IPS-NIHi11 (cell line): Measurements from ENCODE around the gene CNKSR3.

Experiments
- DNase-seq: peaks from one replicate; pipeline ENCODE4 v3.0.0; 2012; ENCODE audit warnings: mixed read lengths, low spot score

Gene CNKSR3

GRCh38 chr6:154345811-154346210 lies 164.7 kb downstream of the CNKSR3 start:
- DNase-seq: no peak

GRCh38 chr6:154343473-154344308 lies 166.8 kb downstream of the CNKSR3 start:
- DNase-seq: peak; percentile 69

- DNase-seq: no peak
Measured at GRCh38 chr6:154341871-154342270, 168.6 kb downstream of the CNKSR3 start.

GRCh38 chr6:154341336-154341735 lies 169.1 kb downstream of the CNKSR3 start:
- no peak for DNase-seq
